Coronary artery (tissue), 2 donors: ENCODE results near the gene CD2AP.

Experiments
- DNase-seq: peaks from one replicate; pipeline ENCODE4 v3.0.0-alpha.2; 2017; ENCODE audit warnings: low spot score
- H3K27ac ChIP-seq, 2 donors: fragments of 200-600 bp; sonication (generic); one replicate each; pipeline ENCODE4 v1.5.1; 2016 to 2019
- H3K4me3 ChIP-seq: fragments of 200-600 bp; sonication (generic); 2 replicates; pipeline ENCODE4 v1.5.1; 2016; ENCODE audit warnings: mild to moderate bottlenecking, moderate library complexity
- TF ChIP-seq, protein P1 (sequence below): fragments of 200-600 bp; sonication (generic); IDR thresholded peaks from one replicate; pipeline ENCODE4 v1.5.1; 2019; ENCODE audit warnings: antibody characterized with exemption

Gene CD2AP

GRCh38 chr6:47674673-47675072, 197.1 kb downstream of the CD2AP start:
- TF ChIP-seq, protein P1, sequence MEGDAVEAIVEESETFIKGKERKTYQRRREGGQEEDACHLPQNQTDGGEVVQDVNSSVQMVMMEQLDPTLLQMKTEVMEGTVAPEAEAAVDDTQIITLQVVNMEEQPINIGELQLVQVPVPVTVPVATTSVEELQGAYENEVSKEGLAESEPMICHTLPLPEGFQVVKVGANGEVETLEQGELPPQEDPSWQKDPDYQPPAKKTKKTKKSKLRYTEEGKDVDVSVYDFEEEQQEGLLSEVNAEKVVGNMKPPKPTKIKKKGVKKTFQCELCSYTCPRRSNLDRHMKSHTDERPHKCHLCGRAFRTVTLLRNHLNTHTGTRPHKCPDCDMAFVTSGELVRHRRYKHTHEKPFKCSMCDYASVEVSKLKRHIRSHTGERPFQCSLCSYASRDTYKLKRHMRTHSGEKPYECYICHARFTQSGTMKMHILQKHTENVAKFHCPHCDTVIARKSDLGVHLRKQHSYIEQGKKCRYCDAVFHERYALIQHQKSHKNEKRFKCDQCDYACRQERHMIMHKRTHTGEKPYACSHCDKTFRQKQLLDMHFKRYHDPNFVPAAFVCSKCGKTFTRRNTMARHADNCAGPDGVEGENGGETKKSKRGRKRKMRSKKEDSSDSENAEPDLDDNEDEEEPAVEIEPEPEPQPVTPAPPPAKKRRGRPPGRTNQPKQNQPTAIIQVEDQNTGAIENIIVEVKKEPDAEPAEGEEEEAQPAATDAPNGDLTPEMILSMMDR: no peak
- Histone ChIP-seq H3K27ac (no peak overlapping the region), H3K4me3 (no peak overlapping the region)
- DNase-seq: no peak
